ENCODE measurements around the gene MARK2. TPM values are rescaled to one million over a fixed set of nuclear protein-coding genes. Genes with fewer than 3 reads are reported as not detected.
A peak's percentile ranks its signal among the peaks of the same experiment; 100 is the strongest.

Gene MARK2
- total RNA-seq, 1 donor from 2014 or later, result 40.1 TPM

DNA sequence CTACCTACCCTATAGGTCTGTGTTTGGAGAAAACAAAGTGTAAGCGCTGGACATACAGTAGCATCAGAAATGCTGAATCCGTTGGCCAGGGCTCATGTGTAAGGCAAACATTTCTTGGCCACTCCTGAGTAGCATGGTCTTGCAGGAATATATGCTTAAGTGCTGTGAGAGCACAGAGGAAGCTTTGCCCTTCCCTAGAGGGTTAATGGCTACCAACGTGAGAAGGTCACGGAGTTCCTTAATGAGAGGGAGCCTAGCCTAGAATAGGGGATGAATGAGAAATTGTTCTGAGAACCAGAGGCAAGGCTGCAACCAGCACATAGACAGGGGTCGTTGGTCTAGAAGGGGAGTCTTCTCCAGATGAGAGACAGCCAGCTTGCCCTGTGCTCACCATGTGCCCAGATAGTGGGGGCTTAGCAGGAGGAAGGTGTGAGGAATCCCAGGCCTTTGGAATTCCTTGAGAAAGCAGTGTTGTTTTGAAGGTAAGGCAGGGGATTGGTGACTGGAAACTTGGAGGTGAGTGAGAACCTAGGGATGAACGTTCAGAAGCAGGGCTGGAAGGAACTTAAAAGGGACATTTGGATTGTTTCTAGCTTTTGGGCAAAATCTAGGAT is 48.6 kb downstream of the MARK2 start:
- Histone ChIP-seq H3K4me3 (ENCODE audit: low read depth, low read length) (no peak overlapping the region), H3K36me3 (ENCODE audit: control insufficient read depth, insufficient read depth, low read length) (peaks cover 1% of the 10 kb centered on the region), H3K27me3 (ENCODE audit: control insufficient read depth, insufficient read depth, low read length) (no peaks in the 10 kb centered on the region)
- TF ChIP-seq, protein P1, sequence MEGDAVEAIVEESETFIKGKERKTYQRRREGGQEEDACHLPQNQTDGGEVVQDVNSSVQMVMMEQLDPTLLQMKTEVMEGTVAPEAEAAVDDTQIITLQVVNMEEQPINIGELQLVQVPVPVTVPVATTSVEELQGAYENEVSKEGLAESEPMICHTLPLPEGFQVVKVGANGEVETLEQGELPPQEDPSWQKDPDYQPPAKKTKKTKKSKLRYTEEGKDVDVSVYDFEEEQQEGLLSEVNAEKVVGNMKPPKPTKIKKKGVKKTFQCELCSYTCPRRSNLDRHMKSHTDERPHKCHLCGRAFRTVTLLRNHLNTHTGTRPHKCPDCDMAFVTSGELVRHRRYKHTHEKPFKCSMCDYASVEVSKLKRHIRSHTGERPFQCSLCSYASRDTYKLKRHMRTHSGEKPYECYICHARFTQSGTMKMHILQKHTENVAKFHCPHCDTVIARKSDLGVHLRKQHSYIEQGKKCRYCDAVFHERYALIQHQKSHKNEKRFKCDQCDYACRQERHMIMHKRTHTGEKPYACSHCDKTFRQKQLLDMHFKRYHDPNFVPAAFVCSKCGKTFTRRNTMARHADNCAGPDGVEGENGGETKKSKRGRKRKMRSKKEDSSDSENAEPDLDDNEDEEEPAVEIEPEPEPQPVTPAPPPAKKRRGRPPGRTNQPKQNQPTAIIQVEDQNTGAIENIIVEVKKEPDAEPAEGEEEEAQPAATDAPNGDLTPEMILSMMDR (IDR thresholded peaks at IDR 0.05; ENCODE audit: insufficient read depth, low read length, poor library complexity, severe bottlenecking), result no peak
- no peak for DNase-seq (ENCODE audit: low read depth)

DNA sequence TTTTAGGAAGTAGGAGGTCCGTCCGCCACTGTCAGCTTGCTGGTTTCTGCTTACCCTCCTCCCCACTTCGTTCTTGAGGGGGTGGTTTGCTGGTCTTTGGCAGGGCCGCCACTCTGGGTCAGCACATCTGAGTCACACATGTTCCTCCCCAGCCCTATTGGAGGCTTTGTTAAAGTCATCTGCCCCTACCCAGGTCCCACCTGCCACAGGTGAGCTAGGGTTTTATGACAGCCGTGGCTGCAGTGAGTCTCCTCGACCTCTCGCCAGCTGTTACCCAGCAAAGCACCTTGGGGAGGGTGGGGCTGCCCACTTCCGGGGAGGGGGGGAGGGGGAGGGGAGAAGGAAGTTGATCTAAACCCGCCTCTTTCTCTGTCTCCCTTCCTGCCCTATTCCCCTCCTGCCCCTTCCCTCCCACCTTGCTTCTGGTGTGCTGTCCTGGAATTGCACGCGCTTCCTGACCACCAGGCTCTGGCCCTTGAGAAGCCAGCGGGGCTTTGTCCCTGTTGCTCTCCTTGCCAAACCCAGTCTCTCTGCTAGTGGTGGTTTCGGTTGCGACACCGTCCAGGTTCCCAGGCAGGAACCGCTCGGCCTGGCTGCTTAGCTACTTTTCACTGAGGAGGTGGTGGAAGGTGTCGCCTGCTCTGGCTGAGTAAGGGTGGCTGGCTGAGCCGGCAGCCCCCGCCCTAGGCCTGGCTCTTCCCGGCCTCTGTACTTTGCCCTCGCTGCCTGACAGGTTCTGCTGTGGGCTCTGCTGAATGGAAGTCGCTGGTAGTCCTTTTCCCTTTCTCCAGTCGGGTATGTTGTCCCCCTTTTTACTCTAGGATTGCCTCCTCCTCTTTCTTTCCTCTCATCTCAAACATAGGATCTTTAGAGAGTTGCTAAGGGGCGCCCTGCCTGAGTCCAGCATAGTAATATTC is 49.5 kb downstream of the MARK2 start:
- TF ChIP-seq, protein P1 (IDR thresholded peaks at IDR 0.05; ENCODE audit: insufficient read depth, low read length, poor library complexity, severe bottlenecking), result no peak
- peak overlapping the region; percentile 32 for H3K4me3 ChIP-seq (ENCODE audit: low read depth, low read length)
- H3K36me3 ChIP-seq (ENCODE audit: control insufficient read depth, insufficient read depth, low read length), result peaks cover 1% of the 10 kb centered on the region
- H3K27me3 ChIP-seq (ENCODE audit: control insufficient read depth, insufficient read depth, low read length), result no peaks in the 10 kb centered on the region
- DNase-seq (ENCODE audit: low read depth), result peak; percentile 49

DNA sequence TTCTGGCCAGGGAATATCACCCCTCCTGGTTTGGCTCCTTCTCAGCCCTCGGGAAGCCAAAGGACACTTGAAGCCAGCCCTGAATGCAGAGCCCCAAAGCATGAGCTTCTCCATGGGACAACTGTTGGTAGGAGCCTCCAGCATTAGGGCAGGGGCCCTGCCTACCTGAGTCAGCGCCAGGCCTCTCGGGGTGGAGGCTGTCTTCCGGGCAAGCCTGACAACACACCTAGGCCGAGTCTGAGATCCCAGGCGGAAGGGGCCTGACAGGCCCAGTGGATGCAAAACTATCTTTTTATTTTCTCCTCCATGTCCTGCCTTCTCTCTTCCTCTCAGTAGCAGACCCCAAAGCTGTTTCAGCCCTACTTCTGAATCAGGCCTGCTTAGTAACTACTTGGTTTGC is 50.4 kb downstream of the MARK2 start:
- Histone ChIP-seq H3K36me3 (ENCODE audit: control insufficient read depth, insufficient read depth, low read length) (peaks cover 1% of the 10 kb centered on the region), H3K4me3 (ENCODE audit: low read depth, low read length) (no peak overlapping the region), H3K27me3 (ENCODE audit: control insufficient read depth, insufficient read depth, low read length) (no peaks in the 10 kb centered on the region)
- TF ChIP-seq, protein P1 (IDR thresholded peaks at IDR 0.05; ENCODE audit: insufficient read depth, low read length, poor library complexity, severe bottlenecking), result no peak
- no peak for DNase-seq (ENCODE audit: low read depth)

DNA sequence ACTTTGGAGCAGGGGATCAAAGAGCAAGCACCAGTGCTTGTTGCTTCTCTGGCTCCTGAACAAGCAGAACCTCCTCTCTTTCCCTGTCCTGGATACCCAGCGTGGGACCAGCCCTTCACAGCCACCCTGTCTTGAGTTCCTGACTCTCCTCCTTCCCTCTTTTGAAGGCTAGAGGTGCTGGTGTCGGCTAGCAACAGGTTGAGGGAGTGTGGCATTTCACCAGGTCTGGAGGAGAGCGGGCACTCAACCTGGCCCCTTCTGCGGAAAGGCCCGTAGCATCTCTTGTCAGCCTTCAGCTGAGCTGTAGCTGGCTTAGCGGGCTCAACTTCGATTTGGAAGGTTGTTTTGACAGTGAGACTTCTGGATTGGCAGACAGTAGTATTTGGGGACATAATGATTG is 51.5 kb downstream of the MARK2 start:
- Histone ChIP-seq H3K27me3 (ENCODE audit: control insufficient read depth, insufficient read depth, low read length) (no peaks in the 10 kb centered on the region), H3K36me3 (ENCODE audit: control insufficient read depth, insufficient read depth, low read length) (peaks cover 1% of the 10 kb centered on the region), H3K4me3 (ENCODE audit: low read depth, low read length) (no peak overlapping the region)
- TF ChIP-seq, protein P1 (IDR thresholded peaks at IDR 0.05; ENCODE audit: insufficient read depth, low read length, poor library complexity, severe bottlenecking), result no peak
- DNase-seq (ENCODE audit: low read depth), result no peak

DNA sequence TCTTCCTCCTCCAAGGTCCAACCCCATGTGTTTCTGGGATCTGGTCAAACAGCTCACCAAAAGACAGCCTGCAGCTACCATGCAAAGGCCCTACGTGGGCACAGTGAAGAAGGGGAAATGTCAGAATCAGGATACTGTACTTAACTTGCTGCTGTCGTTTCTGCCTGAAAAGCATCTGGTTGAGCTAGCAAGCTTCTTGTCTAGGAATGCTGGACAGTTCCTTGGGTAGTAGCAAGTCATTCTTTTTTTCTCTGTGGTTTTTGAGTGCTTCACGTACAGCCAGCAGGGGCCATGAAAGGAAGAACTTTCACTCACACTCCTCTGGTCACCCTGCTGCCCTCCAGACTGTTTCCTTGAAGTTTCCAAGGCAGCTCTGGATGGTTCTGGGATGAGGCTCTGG is 53.3 kb downstream of the MARK2 start:
- no peak for DNase-seq (ENCODE audit: low read depth)
- no peak overlapping the region for H3K4me3 ChIP-seq (ENCODE audit: low read depth, low read length)
- no peaks in the 10 kb centered on the region for H3K27me3 ChIP-seq (ENCODE audit: control insufficient read depth, insufficient read depth, low read length)
- TF ChIP-seq, protein P1 (IDR thresholded peaks at IDR 0.05; ENCODE audit: insufficient read depth, low read length, poor library complexity, severe bottlenecking), result no peak
- H3K36me3 ChIP-seq (ENCODE audit: control insufficient read depth, insufficient read depth, low read length), result peaks cover 1% of the 10 kb centered on the region
